Measurements from ENCODE around the gene RILPL1.

The RILPL1 gene

GRCh38 chr12:123532808-123533649, 490 bp downstream of the RILPL1 start:
- Histone ChIP-seq H3F3A (ENCODE audit: insufficient read depth, low read length) (no peaks in the 10 kb centered on the region), H4K20me1 (ENCODE audit: insufficient read depth, low read length) (no peaks in the 10 kb centered on the region), H3K9ac (ENCODE audit: low read length) (peak overlapping the region; percentile 20; the same call in 1 of the 2 replicates), H3K4me3 (ENCODE audit: low read depth, low read length, poor library complexity, severe bottlenecking) (peak overlapping the region; percentile 60), H3K9me2 (ENCODE audit: low read depth, low read length) (no peaks in the 10 kb centered on the region), H3K4me1 (ENCODE audit: insufficient read depth, low read length, severe bottlenecking) (peaks cover 6% of the 10 kb centered on the region), H3K79me2 (ENCODE audit: insufficient read depth, low read length) (no peaks in the 10 kb centered on the region), H3K9me3 (ENCODE audit: low read length) (no peaks in the 10 kb centered on the region), H3K27me3 (ENCODE audit: insufficient read depth, low read length) (no peaks in the 10 kb centered on the region), H3K4me2 (ENCODE audit: low read length) (peak overlapping the region; percentile 63; the same call in 1 of the 2 replicates), H3K27ac (ENCODE audit: low read depth, low read length, poor library complexity, severe bottlenecking) (no peak overlapping the region), H2AFZ (ENCODE audit: low read length) (no peak overlapping the region), H3K36me3 (ENCODE audit: insufficient read depth, low read length) (no peaks in the 10 kb centered on the region)
- no peak for TF ChIP-seq EZH2 (IDR thresholded peaks at IDR 0.05; ENCODE audit: borderline replicate concordance, low read length)
- TF ChIP-seq, protein P1, sequence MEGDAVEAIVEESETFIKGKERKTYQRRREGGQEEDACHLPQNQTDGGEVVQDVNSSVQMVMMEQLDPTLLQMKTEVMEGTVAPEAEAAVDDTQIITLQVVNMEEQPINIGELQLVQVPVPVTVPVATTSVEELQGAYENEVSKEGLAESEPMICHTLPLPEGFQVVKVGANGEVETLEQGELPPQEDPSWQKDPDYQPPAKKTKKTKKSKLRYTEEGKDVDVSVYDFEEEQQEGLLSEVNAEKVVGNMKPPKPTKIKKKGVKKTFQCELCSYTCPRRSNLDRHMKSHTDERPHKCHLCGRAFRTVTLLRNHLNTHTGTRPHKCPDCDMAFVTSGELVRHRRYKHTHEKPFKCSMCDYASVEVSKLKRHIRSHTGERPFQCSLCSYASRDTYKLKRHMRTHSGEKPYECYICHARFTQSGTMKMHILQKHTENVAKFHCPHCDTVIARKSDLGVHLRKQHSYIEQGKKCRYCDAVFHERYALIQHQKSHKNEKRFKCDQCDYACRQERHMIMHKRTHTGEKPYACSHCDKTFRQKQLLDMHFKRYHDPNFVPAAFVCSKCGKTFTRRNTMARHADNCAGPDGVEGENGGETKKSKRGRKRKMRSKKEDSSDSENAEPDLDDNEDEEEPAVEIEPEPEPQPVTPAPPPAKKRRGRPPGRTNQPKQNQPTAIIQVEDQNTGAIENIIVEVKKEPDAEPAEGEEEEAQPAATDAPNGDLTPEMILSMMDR (IDR thresholded peaks at IDR 0.05; ENCODE audit: low read length): no peak

DNA sequence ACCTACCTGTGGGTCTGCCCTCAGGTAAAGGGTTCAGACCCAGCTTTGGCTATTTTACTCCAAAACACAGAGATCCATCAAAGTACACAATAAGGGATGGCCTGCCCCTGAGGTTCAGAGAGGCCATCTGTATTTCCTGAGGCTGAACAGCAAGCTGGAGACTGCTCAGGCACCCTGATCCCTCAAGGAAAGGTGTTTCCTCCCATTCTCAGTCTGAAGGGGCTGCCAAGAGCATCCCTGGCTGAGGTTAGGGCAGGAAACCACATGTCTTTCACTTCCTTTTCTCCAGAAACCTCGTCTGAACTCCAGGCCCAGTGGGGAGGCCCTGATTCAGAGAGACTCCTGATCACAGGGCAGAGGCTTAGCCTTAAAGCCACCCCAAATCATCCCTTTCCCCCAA, 1.5 kb downstream of the RILPL1 start:
- no peak overlapping the region for H3K27ac ChIP-seq (ENCODE audit: low read depth, low read length, poor library complexity, severe bottlenecking)

GRCh38 chr12:123531091-123531490, 2.4 kb downstream of the RILPL1 start:
- H2AFZ ChIP-seq (ENCODE audit: low read length): no peak overlapping the region
- H3K9ac ChIP-seq (ENCODE audit: low read length): no peak overlapping the region
- H3K4me3 ChIP-seq (ENCODE audit: low read depth, low read length, poor library complexity, severe bottlenecking): no peak overlapping the region
- H3K4me2 ChIP-seq (ENCODE audit: low read length): no peak overlapping the region
- H4K20me1 ChIP-seq (ENCODE audit: insufficient read depth, low read length): no peaks in the 10 kb centered on the region
- TF ChIP-seq, protein P1 (IDR thresholded peaks at IDR 0.05; ENCODE audit: low read length): no peak
- no peak for TF ChIP-seq EZH2 (IDR thresholded peaks at IDR 0.05; ENCODE audit: borderline replicate concordance, low read length)
- H3K79me2 ChIP-seq (ENCODE audit: insufficient read depth, low read length): no peaks in the 10 kb centered on the region
- no peaks in the 10 kb centered on the region for H3K36me3 ChIP-seq (ENCODE audit: insufficient read depth, low read length)
- no peaks in the 10 kb centered on the region for H3F3A ChIP-seq (ENCODE audit: insufficient read depth, low read length)
- H3K9me3 ChIP-seq (ENCODE audit: low read length): no peaks in the 10 kb centered on the region
- peaks cover 6% of the 10 kb centered on the region for H3K4me1 ChIP-seq (ENCODE audit: insufficient read depth, low read length, severe bottlenecking)
- no peaks in the 10 kb centered on the region for H3K9me2 ChIP-seq (ENCODE audit: low read depth, low read length)
- H3K27me3 ChIP-seq (ENCODE audit: insufficient read depth, low read length): 0 out of 2 replicates have a peak, but pooled peaks cover 5% of the 10 kb centered on the region
- no peak overlapping the region for H3K27ac ChIP-seq (ENCODE audit: low read depth, low read length, poor library complexity, severe bottlenecking)

More for the DNA sequence above, 1.5 kb downstream of the RILPL1 start:
- H2AFZ ChIP-seq (ENCODE audit: low read length): no peak overlapping the region
- no peak overlapping the region for H3K9ac ChIP-seq (ENCODE audit: low read length)
- H3K9me2 ChIP-seq (ENCODE audit: low read depth, low read length): no peaks in the 10 kb centered on the region
- H3K79me2 ChIP-seq (ENCODE audit: insufficient read depth, low read length): no peaks in the 10 kb centered on the region
- no peaks in the 10 kb centered on the region for H3K9me3 ChIP-seq (ENCODE audit: low read length)
- H4K20me1 ChIP-seq (ENCODE audit: insufficient read depth, low read length): no peaks in the 10 kb centered on the region
- no peaks in the 10 kb centered on the region for H3K36me3 ChIP-seq (ENCODE audit: insufficient read depth, low read length)
- no peaks in the 10 kb centered on the region for H3F3A ChIP-seq (ENCODE audit: insufficient read depth, low read length)
- no peaks in the 10 kb centered on the region for H3K27me3 ChIP-seq (ENCODE audit: insufficient read depth, low read length)
- no peak overlapping the region for H3K4me3 ChIP-seq (ENCODE audit: low read depth, low read length, poor library complexity, severe bottlenecking)
- H3K4me1 ChIP-seq (ENCODE audit: insufficient read depth, low read length, severe bottlenecking): peaks cover 6% of the 10 kb centered on the region
- TF ChIP-seq, protein P1 (IDR thresholded peaks at IDR 0.05; ENCODE audit: low read length): no peak
- no peak for TF ChIP-seq EZH2 (IDR thresholded peaks at IDR 0.05; ENCODE audit: borderline replicate concordance, low read length)
- no peak overlapping the region for H3K4me2 ChIP-seq (ENCODE audit: low read length)
